AG09309 (cell line): ENCODE measurements around the gene B3GAT1.

Source experiments
- DNase-seq: peaks from one replicate; pipeline ENCODE4 v3.0.0-alpha.2; 2010; ENCODE audit warnings: low read depth
- H3K4me3 ChIP-seq: 2 replicates; pipeline ENCODE4 v1.5.1; 2011; ENCODE audit warnings: mild to moderate bottlenecking, low read depth, low read length, moderate library complexity; ENCODE audit not compliant: control insufficient read depth
- TF ChIP-seq, protein P1 (sequence below): IDR thresholded peaks from 2 replicates; pipeline ENCODE4 v1.5.1; 2011; ENCODE audit warnings: mild to moderate bottlenecking, low read depth, low read length, inconsistent platforms; ENCODE audit not compliant: insufficient read depth, control insufficient read depth; ENCODE audit errors: missing control alignments

Gene B3GAT1

GRCh38 chr11:134340354-134340964, 71.6 kb downstream of the B3GAT1 start:
- TF ChIP-seq, protein P1, sequence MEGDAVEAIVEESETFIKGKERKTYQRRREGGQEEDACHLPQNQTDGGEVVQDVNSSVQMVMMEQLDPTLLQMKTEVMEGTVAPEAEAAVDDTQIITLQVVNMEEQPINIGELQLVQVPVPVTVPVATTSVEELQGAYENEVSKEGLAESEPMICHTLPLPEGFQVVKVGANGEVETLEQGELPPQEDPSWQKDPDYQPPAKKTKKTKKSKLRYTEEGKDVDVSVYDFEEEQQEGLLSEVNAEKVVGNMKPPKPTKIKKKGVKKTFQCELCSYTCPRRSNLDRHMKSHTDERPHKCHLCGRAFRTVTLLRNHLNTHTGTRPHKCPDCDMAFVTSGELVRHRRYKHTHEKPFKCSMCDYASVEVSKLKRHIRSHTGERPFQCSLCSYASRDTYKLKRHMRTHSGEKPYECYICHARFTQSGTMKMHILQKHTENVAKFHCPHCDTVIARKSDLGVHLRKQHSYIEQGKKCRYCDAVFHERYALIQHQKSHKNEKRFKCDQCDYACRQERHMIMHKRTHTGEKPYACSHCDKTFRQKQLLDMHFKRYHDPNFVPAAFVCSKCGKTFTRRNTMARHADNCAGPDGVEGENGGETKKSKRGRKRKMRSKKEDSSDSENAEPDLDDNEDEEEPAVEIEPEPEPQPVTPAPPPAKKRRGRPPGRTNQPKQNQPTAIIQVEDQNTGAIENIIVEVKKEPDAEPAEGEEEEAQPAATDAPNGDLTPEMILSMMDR, result no peak
- no peak overlapping the region for H3K4me3 ChIP-seq
- DNase-seq, result no peak

DNA sequence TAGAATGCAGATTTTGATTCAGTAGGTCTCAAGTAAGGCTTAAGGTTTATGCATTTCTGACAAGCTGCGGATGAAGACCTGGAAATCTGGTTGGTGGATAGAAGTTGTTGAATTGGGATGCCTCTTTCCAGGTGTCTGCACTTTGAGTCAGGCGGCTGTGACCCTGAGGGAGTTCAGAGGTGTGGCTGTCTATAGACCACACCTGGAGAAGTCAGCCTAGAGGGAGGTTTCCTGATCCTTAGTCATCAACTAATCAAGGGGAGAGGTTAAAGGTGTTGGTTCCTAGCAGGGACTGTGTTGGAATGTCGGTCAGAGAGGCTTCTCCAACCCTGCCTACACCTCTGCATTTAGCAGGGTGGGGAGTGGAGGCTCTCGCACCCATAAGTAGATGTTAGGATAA, 72.3 kb downstream of the B3GAT1 start:
- TF ChIP-seq, protein P1, result no peak
- H3K4me3 ChIP-seq, result no peak overlapping the region
- no peak for DNase-seq

DNA sequence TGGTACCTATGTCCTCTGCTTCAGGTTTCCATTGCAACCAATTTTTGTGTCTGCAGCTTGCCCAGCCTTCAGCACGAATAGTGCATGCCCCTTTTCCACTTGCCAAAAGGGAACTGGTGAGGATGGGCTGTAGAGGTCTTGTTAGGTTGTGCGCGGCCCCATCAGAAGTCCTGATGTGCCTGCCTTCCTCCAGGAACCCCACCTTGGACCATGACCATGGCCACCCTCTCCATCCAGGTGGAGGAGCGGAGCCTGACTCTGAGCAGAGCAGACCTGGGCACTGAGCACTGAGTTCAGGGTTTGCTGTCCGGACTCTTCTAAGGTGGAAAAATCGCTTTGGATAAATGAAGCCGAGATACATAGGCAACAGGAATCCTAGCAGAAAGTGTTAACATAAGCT, 73.4 kb downstream of the B3GAT1 start:
- no peak for DNase-seq
- TF ChIP-seq, protein P1, result no peak
- H3K4me3 ChIP-seq, result no peak overlapping the region

DNA sequence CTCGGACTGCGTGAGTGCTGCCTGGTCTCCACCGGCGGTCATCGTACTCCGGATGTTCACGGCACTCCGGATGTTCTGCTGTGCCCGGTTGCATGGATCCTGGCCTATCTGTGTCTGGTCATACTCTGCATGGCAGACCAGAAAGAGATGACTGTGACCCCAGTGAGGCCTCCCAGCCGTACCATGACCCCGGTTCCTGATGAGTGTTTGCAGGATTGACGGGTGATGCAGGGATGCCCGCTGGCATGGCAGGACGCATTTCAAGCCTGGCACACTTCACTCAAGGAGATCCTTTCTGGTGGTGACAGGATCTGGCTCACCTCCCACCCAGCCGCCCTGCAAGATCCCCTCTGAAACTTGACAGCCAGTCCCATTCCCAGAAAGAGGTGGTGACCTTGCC, 74.0 kb downstream of the B3GAT1 start:
- no peak overlapping the region for H3K4me3 ChIP-seq
- TF ChIP-seq, protein P1, result no peak
- no peak for DNase-seq

DNA sequence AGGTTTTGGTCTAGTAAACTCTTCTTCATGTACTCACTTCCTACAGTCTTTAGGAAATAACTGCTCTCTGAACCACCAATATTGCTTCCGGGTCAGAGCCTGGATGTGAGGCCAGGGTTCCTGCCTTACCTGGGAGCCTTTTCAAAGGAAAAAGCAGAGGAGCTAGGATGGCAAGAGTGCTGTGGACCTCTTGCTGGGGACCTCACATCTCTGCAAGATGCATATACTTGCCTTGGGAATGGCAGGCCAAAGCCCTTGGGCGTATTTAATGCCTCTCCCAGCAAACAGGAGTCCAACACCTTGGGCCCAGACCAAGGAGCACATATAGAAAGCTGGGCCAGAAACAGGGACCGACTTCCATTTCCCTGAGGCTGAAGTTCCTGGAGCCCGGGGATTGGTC, 75.0 kb downstream of the B3GAT1 start:
- TF ChIP-seq, protein P1, result no peak
- H3K4me3 ChIP-seq, result no peak overlapping the region
- no peak for DNase-seq

DNA sequence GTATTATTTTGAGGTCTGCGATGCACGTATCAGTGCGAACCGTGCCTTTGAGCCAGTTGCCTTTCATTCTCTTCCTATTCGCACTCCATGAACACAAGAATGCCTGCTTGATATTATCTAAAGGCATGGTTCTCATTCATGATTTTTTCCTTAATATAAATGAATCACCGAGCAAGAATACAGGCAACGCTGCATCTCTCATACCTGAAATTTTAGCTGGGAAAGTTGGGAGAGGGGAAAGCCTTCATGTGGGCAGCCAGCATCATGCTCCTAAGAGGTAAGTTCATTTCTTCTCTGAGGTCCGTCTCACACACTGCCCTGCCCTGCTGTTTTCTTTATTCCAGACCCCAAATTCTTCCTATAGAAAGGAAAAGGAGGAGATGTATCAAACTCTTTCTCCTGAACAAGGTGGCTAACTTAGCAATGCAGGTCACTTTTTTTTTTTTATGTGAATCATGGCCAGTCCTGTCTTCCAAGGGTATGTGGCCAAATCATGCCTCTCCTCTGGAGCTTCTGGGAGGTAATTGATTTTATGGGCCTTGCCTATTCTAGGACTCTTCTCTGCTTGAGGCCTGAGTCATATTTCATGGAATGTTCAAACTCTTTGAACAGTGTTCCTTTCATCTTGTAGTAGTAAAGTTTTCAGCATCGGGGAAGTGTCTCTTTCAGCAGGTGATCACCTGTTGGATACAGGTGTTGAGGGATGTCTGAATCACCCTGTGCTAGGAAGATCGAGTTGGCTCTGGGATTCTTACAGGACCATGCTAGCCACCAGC, 77.1 kb downstream of the B3GAT1 start:
- no peak overlapping the region for H3K4me3 ChIP-seq
- no peak for DNase-seq
- TF ChIP-seq, protein P1, result no peak
